Aorta (tissue), 5 donors: ENCODE results near the gene CYB5D1. TPM values are rescaled to one million over a fixed set of nuclear protein-coding genes. Genes with fewer than 3 reads are reported as not detected.
"Not testable (repeated sequence)": the region's sequence is repeated elsewhere in the genome, so short reads cannot be mapped to it uniquely, and the experiment has no call there.

Experiments
- ATAC-seq: fragments of 200-7000 bp; cut with Tn5 transposase; one replicate; pipeline ENCODE4 v1.9.1; 2022; ENCODE audit warnings: moderate library complexity; ENCODE audit not compliant: low FRiP score
- DNase-seq, 2 donors: peaks; one replicate each; pipeline ENCODE4 v3.0.0-alpha.2; 2020
- H3K27ac ChIP-seq, 2 donors: one replicate each; pipeline ENCODE4 v1.5.1; 2013; ENCODE audit warnings: low read length in 2 of 2, mild to moderate bottlenecking in 2 of 2, moderate library complexity in 2 of 2, control low read depth in 1 of 2, inconsistent platforms in 1 of 2, low read depth in 1 of 2
- H3K27me3 ChIP-seq, 2 donors: one replicate each; pipeline ENCODE4 v1.6.1; 2013; ENCODE audit warnings: control low read depth in 1 of 2, low read length in 1 of 2, mild to moderate bottlenecking in 1 of 2, moderate library complexity in 1 of 2; ENCODE audit not compliant: insufficient read depth in 2 of 2, control insufficient read depth in 1 of 2
- H3K36me3 ChIP-seq, 2 donors: one replicate each; pipeline ENCODE4 v1.6.1; 2013; ENCODE audit warnings: control low read depth in 1 of 2, low read length in 1 of 2, mild to moderate bottlenecking in 1 of 2; ENCODE audit not compliant: insufficient read depth in 2 of 2, control insufficient read depth in 1 of 2
- H3K4me1 ChIP-seq, 2 donors: one replicate each; pipeline ENCODE4 v1.6.1; 2013; ENCODE audit warnings: low read length in 2 of 2, control low read depth in 1 of 2, mild to moderate bottlenecking in 1 of 2, moderate library complexity in 1 of 2; ENCODE audit not compliant: insufficient read depth in 2 of 2, control insufficient read depth in 1 of 2
- H3K4me3 ChIP-seq, 2 donors: one replicate each; pipeline ENCODE4 v1.5.1; 2013; ENCODE audit warnings: low read length in 2 of 2, control low read depth in 1 of 2, mild to moderate bottlenecking in 1 of 2
- H3K9me3 ChIP-seq: one replicate; pipeline ENCODE4 v1.6.1; 2013; ENCODE audit warnings: mild to moderate bottlenecking, low read length; ENCODE audit not compliant: control insufficient read depth
- WGBS, 2 donors: extraction: QIAGEN DNeasy Blood & Tissue Kit; methylation state at CpG; one replicate each; pipeline ENCODE4 v1.1.7; 2013; 5-methylcytosine and 5-hydroxymethylcytosine counted together
- intact Hi-C, 2 donors: fragments of 100-400 bp; cut with DNase I; formaldehyde crosslinking; loops; one replicate each; pipeline versions ENCODE4 v1.14.2 to v1.15.0; 2022
- polyA plus RNA-seq, 2 donors: library from polyadenylated mRNA; stranded (reverse); fragments of 200-250 nt; gene quantifications; one replicate each; pipeline ENCODE4 v1.2.3, GENCODE V29; 2013
- total RNA-seq, 2 donors: library from RNA; stranded (reverse); fragmentation: NEBNext Ultra II Directional; extraction: Animal tissue kit (Norgen Biotek cat#: 25700); gene quantifications; one replicate each; pipeline ENCODE4 v1.2.1, GENCODE V29; 2021
- donor health status: healthy with polysubstance abuse.
- donor health status: Bipolar disorder and iron deficiency.
- donor health status: DM: no; HTN: no; CAD: no.
- donor health status: DM: no; HTN: no; CAD: no.
- donor health status: DM: yes; HTN: yes; CAD: no.

CYB5D1 gene
- total and polyA plus RNA-seq, 4 donors: 6.1 to 12.5 (median 9.4) TPM

DNA sequence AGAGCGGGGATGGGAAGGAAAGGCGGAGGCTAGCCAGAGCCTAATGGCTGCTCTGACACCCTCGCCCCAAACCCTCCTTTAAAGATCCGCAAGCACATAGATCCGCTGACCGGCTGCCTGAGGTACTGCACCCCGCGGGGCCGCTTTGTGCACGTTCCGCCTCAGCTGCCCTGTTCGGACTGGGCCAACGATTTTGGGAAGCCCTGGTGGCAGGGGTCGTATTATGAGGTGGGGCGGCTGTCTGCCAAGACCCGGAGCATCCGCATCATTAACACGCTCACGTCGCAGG lies 663 bp downstream of the CYB5D1 start:
- peak; percentile 63 to 83 for DNase-seq
- 23 to 24% methylated on average over 20 of the region's 20 CpGs for WGBS, 2 donors
- H3K4me1 ChIP-seq: no peaks in the 10 kb centered on the region

DNA sequence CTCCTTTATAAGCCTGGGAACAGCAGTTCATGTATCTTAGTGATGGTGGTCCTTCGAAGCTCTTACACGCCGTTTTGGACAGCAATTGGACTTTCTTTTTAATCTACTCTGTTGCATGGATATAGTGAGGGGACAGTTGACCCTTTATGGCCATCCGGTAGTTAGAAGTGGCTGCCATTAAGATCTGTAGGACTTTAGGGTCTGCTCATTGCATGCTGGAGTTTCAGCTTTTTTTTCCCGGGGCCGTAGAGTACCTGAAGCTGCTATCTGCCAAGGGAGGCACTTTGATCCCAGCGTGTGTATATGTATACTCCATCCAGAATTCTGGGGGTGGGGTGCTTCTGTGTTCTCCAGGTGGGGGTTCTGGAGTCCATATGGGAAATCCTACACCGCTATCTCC lies 1.2 kb downstream of the CYB5D1 start:
- WGBS, 2 donors: 85 to 90% methylated on average over 8 of the region's 8 CpGs
- Histone ChIP-seq H3K36me3 (no peaks in the 10 kb centered on the region), H3K4me1 (no peaks in the 10 kb centered on the region), H3K27ac (no peak overlapping the region), H3K4me3 (no peak overlapping the region), H3K27me3 (no peaks in the 10 kb centered on the region), H3K9me3 (no peaks in the 10 kb centered on the region)
- ATAC-seq (no peak), DNase-seq (no peak)
- intact Hi-C loops: loop anchor here (5.0 to 10.0 kb wide), 2 partner anchors 114 to 198 kb away; no protein-coding TSS in a partner anchor

More for the DNA sequence above, 663 bp downstream of the CYB5D1 start:
- H3K27ac ChIP-seq: peak overlapping the region in 1 of 2 donors; percentile 18
- no peaks in the 10 kb centered on the region for H3K9me3 ChIP-seq
- peak overlapping the region in 1 of 2 donors; percentile 23 for H3K4me3 ChIP-seq
- intact Hi-C loops: loop anchor here (5.0 to 10.0 kb wide), 2 partner anchors 114 to 199 kb away; no protein-coding TSS in a partner anchor
- no peaks in the 10 kb centered on the region for H3K27me3 ChIP-seq
- ATAC-seq: no peak
- no peaks in the 10 kb centered on the region for H3K36me3 ChIP-seq

DNA sequence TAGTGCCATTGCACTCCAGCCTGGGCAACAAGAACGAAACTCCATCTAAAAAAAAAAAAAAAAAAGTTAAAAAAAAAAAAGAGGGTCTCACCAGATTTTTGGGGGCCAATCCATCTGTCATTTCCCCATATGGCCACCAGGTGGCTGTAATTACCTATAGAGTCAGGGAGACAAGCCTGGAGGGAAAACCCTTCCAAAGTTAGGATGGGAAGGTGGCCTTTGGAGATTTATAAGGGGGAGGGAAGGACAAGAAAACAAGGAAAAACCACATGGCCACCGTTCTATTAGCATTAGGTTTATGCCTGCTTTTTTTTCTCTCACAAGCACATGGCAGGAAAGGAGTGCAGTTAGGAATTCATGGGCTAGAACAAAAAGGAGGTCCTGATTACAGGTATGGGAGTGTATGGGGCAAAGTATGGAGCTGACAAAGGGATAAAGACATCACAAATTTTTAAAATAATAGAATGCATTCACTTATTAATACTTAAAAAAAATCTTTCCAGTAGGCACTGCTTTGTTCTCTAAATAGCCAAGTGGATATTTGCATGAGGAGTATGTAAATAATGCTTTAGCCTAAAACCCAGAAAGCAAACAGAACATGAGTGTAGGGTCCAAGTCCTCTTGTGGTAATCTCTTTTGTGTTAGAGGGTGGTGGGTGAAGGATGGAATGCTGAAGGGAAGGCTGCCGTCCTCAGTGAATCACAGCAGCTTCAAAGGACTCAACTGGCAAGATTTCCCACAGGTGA lies 5.1 kb downstream of the CYB5D1 start:
- H3K9me3 ChIP-seq: no peaks in the 10 kb centered on the region
- H3K36me3 ChIP-seq: no peaks in the 10 kb centered on the region
- H3K27ac ChIP-seq: no peak overlapping the region
- H3K4me3 ChIP-seq: no peak overlapping the region
- H3K4me1 ChIP-seq: no peaks in the 10 kb centered on the region
- no peaks in the 10 kb centered on the region for H3K27me3 ChIP-seq
- DNase-seq (no peak), ATAC-seq (no peak)
- whole genome bisulfite sequencing, 2 donors: 27 to 38% methylated on average over 3 of the region's 3 CpGs
- intact Hi-C loops: loop anchor here (1.0 to 5.0 kb wide), 4 partner anchors 34 to 126 kb away; no protein-coding TSS in a partner anchor

DNA sequence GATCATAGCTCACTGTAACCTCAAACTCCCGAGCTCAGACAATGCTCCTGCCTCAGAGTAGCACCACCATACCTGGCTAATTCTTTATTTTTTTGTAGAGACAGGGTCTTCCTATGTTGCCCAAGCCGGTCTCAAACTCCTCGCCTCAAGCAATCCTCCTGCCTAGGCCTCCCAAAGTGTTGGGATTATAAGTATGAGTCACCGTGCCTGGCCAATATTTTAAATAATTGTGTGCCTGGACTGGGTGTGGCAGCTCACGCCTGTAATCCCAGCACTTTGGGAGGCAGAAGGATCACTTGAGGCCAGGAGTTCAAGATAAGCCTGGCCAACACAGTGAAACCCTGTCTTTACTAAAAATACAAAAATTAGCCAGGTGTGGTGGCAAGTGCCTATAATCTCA lies 6.6 kb downstream of the CYB5D1 start:
- H3K36me3 ChIP-seq, DNase-seq, H3K4me3 ChIP-seq, H3K9me3 ChIP-seq, H3K27me3 ChIP-seq, H3K27ac ChIP-seq, ATAC-seq, H3K4me1 ChIP-seq: not testable (repeated sequence)
- intact Hi-C loops: loop anchor here (5.0 kb wide), 2 partner anchors 33 to 58 kb away; no protein-coding TSS in a partner anchor
- 76 to 84% methylated on average over 5 of the region's 5 CpGs for WGBS, 2 donors

DNA sequence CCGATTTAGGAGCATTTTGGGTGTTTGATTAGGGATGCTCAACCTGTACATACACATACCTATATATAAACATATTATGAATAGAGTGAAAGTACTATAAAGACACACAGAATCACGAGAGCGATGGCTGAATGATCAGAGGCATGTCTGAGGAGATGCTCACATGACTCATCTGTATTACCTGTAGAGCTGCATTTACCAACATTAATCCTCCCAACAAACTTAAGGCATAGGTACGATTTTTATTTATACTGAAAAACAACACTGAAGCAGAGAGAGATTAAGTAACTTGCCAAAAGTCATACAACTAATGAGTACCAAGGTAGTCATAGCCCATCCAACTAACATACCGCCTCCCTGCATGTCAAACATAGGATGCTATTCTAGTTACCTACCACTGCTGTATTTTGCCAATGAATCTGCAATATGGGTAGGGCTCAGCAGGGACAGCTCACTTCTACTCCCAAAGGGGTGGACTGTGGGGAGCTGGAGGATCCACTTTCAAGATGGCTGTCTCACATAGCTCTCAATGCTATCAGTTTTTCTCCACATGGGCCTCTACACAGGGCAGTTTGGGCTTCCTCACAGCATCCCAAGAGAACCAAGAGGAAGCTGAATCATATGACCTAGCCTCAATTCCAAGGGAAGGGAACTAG lies 7.3 kb downstream of the CYB5D1 start:
- Histone ChIP-seq H3K4me3 (no peak overlapping the region), H3K27ac (no peak overlapping the region), H3K9me3 (no peaks in the 10 kb centered on the region), H3K27me3 (no peaks in the 10 kb centered on the region), H3K4me1 (no peaks in the 10 kb centered on the region), H3K36me3 (no peaks in the 10 kb centered on the region)
- DNase-seq (no peak), ATAC-seq (no peak)
- intact Hi-C loops: loop anchor here (5.0 kb wide), 2 partner anchors 32 to 57 kb away; no protein-coding TSS in a partner anchor
- 88 to 93% methylated on average over 5 of the region's 5 CpGs for WGBS, 2 donors

DNA sequence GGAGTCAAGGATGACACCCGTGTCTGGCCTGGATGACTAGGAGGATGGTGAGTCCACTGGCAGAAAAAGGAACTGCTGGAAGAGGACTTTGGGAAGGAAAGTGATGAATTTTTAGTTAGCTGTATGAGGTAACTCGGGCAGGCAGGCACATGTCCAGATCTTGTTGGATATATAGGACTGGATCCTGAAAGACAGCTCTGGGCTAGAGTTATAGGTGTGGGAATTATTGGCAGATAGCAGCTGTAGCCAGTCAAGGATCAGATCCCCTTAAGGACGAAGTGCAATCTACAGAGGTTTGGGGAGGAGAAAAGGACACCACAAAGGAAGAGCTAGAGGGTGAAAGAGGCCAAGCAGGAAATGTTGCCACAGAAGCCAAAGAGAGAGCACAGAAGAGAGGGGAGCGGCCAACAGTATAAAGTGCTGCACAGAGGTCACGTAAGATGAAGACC lies 10.1 kb downstream of the CYB5D1 start:
- H3K4me3 ChIP-seq: no peak overlapping the region
- intact Hi-C loops: no loop called here
- whole genome bisulfite sequencing, 2 donors: 82% methylated on average over 5 of the region's 5 CpGs
- no peaks in the 10 kb centered on the region for H3K27me3 ChIP-seq
- H3K4me1 ChIP-seq: no peaks in the 10 kb centered on the region
- ATAC-seq: no peak
- DNase-seq: no peak
- no peak overlapping the region for H3K27ac ChIP-seq
- no peaks in the 10 kb centered on the region for H3K36me3 ChIP-seq
- no peaks in the 10 kb centered on the region for H3K9me3 ChIP-seq

DNA sequence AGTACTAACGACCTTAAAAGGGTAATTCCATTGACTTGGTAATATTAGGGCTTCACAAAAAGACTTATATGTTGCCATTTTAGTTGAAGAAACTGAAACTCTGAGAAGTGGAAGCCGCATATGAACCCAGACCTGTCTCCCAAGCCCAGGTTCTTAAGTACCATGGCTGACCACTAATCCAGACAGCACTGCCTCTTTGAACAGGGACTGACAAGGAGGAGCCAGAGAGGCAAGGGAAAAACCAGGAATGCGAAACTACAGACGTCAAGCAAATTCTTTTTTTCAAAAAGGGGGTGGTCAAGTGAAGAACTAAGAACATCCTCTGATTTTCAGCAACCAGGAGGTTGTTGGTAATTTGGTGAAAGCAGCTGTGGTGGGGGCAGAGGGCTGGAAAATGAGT lies 15.2 kb downstream of the CYB5D1 start:
- intact Hi-C loops: no loop called here
- WGBS, 2 donors: 74% methylated on average over 4 of the region's 4 CpGs

DNA sequence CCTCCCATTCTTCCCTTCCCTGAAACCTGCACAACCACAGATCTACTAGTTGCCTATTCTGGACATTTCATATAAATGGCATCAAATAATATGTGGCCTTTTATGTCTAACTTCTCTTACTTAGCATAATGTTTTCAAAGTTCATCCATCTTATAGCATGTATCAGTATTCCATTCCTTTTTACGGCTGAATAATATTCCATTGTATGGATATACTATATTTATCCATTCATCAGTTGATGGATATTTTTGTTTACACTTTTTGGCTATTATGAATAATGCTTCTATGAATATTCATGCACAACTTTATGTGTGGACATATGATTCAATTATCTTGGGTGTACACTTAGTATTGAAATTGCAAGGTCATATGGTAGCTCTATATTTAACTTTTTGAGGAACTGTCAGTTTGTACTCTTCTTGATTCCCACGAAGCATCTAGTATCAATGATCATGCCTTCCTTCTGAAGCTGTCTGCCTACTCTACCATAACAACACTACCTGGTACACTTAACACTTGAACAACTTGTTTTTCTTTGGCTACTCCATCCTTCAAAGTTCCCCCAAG lies 18.1 kb downstream of the CYB5D1 start:
- DNase-seq (no peak), ATAC-seq (no peak)
- intact Hi-C loops: no loop called here
- Histone ChIP-seq H3K4me3 (no peak overlapping the region), H3K4me1 (no peaks in the 10 kb centered on the region), H3K9me3 (no peaks in the 10 kb centered on the region), H3K27ac (no peak overlapping the region), H3K27me3 (no peaks in the 10 kb centered on the region), H3K36me3 (peaks cover 3 to 4% of the 10 kb centered on the region in 2 donors)
- WGBS, 2 donors: 86 to 89% methylated on average over 2 of the region's 2 CpGs

More for the DNA sequence above, 15.2 kb downstream of the CYB5D1 start:
- Histone ChIP-seq H3K36me3 (peaks cover 0 to 3% of the 10 kb centered on the region in 2 donors), H3K9me3 (no peaks in the 10 kb centered on the region), H3K4me1 (no peaks in the 10 kb centered on the region), H3K27me3 (no peaks in the 10 kb centered on the region), H3K4me3 (no peak overlapping the region), H3K27ac (no peak overlapping the region)
- DNase-seq (no peak), ATAC-seq (no peak)
